H1 (cell line): Measurements from ENCODE around the gene CAMKK2. TPM values are rescaled to one million over a fixed set of nuclear protein-coding genes. Genes with fewer than 3 reads are reported as not detected.

ENCODE experiments used
- CHD1 ChIP-seq: IDR thresholded peaks from 2 replicates; pipeline ENCODE4 v1.6.1; 2012; ENCODE audit warnings: low read depth, low read length, improper control_type of control experiment
- EGR1 ChIP-seq: IDR thresholded peaks from 2 replicates; pipeline ENCODE4 v1.6.1; 2011; ENCODE audit warnings: low read depth, low read length, borderline replicate concordance
- EZH2 ChIP-seq: fragments of 200-600 bp; sonication (generic); IDR thresholded peaks from 2 replicates; pipeline ENCODE4 v1.7.1; 2012; ENCODE audit warnings: low read depth, mild to moderate bottlenecking, moderate library complexity, low read length, inconsistent platforms; ENCODE audit not compliant: severe bottlenecking
- GTF2F1 ChIP-seq: IDR thresholded peaks from 2 replicates; pipeline ENCODE4 v1.6.1; 2012; ENCODE audit warnings: low read depth, low read length, improper control_type of control experiment, borderline replicate concordance
- HDAC2 ChIP-seq, 2 experiments: fragments of 300-600 bp in 1 of 2; sonication (generic) in 1 of 2; IDR thresholded peaks; 2 replicates each; pipeline ENCODE4 v1.6.1; 2011 to 2012; ENCODE audit warnings: low read depth in 2 of 2, low read length in 2 of 2, mild to moderate bottlenecking in 2 of 2, moderate library complexity in 2 of 2, borderline replicate concordance in 1 of 2, inconsistent platforms in 1 of 2
- HDAC6 ChIP-seq: IDR thresholded peaks from one replicate; pipeline ENCODE4 v1.7.1; 2012; ENCODE audit warnings: low read depth, mild to moderate bottlenecking, inconsistent platforms, low read length, moderate library complexity
- KDM1A ChIP-seq: fragments of 200-600, 300-600 bp; sonication (generic); IDR thresholded peaks from 2 replicates; pipeline ENCODE4 v1.7.1; 2016; ENCODE audit warnings: mild to moderate bottlenecking, low read length, borderline replicate concordance
- RBBP5 ChIP-seq: IDR thresholded peaks from 2 replicates; pipeline ENCODE4 v1.7.1; 2012; ENCODE audit warnings: low read depth, mild to moderate bottlenecking, inconsistent platforms, low read length, moderate library complexity, borderline replicate concordance
- RNF2 ChIP-seq: fragments of 200-900, 300-1000 bp; sonication (generic); IDR thresholded peaks from 2 replicates; pipeline ENCODE4 v1.7.1; 2016; ENCODE audit warnings: borderline replicate concordance, low read depth, mild to moderate bottlenecking, antibody characterized with exemption, low read length; ENCODE audit not compliant: poor library complexity, severe bottlenecking; ENCODE audit errors: missing control alignments
- SIRT6 ChIP-seq: IDR thresholded peaks from one replicate; pipeline ENCODE4 v1.7.1; 2012; ENCODE audit warnings: low read length, inconsistent platforms
- polyA plus RNA-seq, 7 experiments: library from polyadenylated mRNA; depleted of rRNA in 3 of 7; stranded (reverse) in 5 of 7; unstranded in 2 of 7; fragments of >200 nt in 5 of 7; fragments of 200-250 nt in 2 of 7; gene quantifications; 1 replicate in 5 of 7; 2 replicates in 1 of 7; 4 replicates in 1 of 7; pipeline versions ENCODE4 v1.2.1 to v1.2.3, GENCODE V29; 2011 to 2013; ENCODE audit warnings: missing spikeins in 2 of 7, mixed read lengths in 2 of 7
- total RNA-seq: library from RNA; stranded (reverse); fragmentation: NEBNext Ultra II Directional; extraction: Animal tissue kit (Norgen Biotek cat#: 25700); gene quantifications from 2 replicates; pipeline ENCODE4 v1.2.1, GENCODE V29; 2021
- TF ChIP-seq, protein P1 (sequence below): fragments of 300-600 bp; sonication (generic); IDR thresholded peaks from 2 replicates; pipeline ENCODE4 v1.7.1; 2012; ENCODE audit warnings: low read length, moderate library complexity, mild to moderate bottlenecking, inconsistent platforms; ENCODE audit not compliant: insufficient replicate concordance

The CAMKK2 gene
- total and polyA plus RNA-seq, 2 of the 8 experiments (the other 6 are each of a cell fraction or from before 2014, with no cell fraction given) = 29.6 to 30.6 TPM

- TF ChIP-seq, protein P1, sequence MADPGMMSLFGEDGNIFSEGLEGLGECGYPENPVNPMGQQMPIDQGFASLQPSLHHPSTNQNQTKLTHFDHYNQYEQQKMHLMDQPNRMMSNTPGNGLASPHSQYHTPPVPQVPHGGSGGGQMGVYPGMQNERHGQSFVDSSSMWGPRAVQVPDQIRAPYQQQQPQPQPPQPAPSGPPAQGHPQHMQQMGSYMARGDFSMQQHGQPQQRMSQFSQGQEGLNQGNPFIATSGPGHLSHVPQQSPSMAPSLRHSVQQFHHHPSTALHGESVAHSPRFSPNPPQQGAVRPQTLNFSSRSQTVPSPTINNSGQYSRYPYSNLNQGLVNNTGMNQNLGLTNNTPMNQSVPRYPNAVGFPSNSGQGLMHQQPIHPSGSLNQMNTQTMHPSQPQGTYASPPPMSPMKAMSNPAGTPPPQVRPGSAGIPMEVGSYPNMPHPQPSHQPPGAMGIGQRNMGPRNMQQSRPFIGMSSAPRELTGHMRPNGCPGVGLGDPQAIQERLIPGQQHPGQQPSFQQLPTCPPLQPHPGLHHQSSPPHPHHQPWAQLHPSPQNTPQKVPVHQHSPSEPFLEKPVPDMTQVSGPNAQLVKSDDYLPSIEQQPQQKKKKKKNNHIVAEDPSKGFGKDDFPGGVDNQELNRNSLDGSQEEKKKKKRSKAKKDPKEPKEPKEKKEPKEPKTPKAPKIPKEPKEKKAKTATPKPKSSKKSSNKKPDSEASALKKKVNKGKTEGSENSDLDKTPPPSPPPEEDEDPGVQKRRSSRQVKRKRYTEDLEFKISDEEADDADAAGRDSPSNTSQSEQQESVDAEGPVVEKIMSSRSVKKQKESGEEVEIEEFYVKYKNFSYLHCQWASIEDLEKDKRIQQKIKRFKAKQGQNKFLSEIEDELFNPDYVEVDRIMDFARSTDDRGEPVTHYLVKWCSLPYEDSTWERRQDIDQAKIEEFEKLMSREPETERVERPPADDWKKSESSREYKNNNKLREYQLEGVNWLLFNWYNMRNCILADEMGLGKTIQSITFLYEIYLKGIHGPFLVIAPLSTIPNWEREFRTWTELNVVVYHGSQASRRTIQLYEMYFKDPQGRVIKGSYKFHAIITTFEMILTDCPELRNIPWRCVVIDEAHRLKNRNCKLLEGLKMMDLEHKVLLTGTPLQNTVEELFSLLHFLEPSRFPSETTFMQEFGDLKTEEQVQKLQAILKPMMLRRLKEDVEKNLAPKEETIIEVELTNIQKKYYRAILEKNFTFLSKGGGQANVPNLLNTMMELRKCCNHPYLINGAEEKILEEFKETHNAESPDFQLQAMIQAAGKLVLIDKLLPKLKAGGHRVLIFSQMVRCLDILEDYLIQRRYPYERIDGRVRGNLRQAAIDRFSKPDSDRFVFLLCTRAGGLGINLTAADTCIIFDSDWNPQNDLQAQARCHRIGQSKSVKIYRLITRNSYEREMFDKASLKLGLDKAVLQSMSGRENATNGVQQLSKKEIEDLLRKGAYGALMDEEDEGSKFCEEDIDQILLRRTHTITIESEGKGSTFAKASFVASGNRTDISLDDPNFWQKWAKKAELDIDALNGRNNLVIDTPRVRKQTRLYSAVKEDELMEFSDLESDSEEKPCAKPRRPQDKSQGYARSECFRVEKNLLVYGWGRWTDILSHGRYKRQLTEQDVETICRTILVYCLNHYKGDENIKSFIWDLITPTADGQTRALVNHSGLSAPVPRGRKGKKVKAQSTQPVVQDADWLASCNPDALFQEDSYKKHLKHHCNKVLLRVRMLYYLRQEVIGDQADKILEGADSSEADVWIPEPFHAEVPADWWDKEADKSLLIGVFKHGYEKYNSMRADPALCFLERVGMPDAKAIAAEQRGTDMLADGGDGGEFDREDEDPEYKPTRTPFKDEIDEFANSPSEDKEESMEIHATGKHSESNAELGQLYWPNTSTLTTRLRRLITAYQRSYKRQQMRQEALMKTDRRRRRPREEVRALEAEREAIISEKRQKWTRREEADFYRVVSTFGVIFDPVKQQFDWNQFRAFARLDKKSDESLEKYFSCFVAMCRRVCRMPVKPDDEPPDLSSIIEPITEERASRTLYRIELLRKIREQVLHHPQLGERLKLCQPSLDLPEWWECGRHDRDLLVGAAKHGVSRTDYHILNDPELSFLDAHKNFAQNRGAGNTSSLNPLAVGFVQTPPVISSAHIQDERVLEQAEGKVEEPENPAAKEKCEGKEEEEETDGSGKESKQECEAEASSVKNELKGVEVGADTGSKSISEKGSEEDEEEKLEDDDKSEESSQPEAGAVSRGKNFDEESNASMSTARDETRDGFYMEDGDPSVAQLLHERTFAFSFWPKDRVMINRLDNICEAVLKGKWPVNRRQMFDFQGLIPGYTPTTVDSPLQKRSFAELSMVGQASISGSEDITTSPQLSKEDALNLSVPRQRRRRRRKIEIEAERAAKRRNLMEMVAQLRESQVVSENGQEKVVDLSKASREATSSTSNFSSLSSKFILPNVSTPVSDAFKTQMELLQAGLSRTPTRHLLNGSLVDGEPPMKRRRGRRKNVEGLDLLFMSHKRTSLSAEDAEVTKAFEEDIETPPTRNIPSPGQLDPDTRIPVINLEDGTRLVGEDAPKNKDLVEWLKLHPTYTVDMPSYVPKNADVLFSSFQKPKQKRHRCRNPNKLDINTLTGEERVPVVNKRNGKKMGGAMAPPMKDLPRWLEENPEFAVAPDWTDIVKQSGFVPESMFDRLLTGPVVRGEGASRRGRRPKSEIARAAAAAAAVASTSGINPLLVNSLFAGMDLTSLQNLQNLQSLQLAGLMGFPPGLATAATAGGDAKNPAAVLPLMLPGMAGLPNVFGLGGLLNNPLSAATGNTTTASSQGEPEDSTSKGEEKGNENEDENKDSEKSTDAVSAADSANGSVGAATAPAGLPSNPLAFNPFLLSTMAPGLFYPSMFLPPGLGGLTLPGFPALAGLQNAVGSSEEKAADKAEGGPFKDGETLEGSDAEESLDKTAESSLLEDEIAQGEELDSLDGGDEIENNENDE = no peak
- TF ChIP-seq HDAC2 (IDR thresholded peaks at IDR 0.05; ENCODE audit: borderline replicate concordance in 1 of 2, low read depth in 2 of 2, low read length in 2 of 2) (no peak), RNF2 (no peak), EZH2 (no peak), HDAC6 (no peak), GTF2F1 (no peak), EGR1 (no peak), RBBP5 (no peak), KDM1A (no peak), CHD1 (no peak), SIRT6 (no peak)
Observed at GRCh38 chr12:121251838-121252237, 44.7 kb downstream of the CAMKK2 start (continued).
